NCI-H1694 treated with DMSO at 0.1 percent for 48 hours (cell line): ENCODE data around the gene FOXJ1.
A peak's percentile ranks its signal among the peaks of the same experiment; 100 is the strongest.

Experiments
- DNase-seq: peaks from one replicate; lab custom pipeline; 2025; lab: John Stamatoyannopoulos, UW

Gene FOXJ1

GRCh38 chr17:76160896-76161528 is 20.0 kb upstream of the FOXJ1 start:
- no peak for DNase-seq

- DNase-seq, result no peak
Measured at GRCh38 chr17:76159157-76159556, 18.1 kb upstream of the FOXJ1 start.

- no peak for DNase-seq
Measured at GRCh38 chr17:76157759-76158158, 16.7 kb upstream of the FOXJ1 start.

- no peak for DNase-seq
Measured at GRCh38 chr17:76156662-76156991, 15.6 kb upstream of the FOXJ1 start.

- no peak for DNase-seq
Measured at GRCh38 chr17:76155988-76156661, 15.1 kb upstream of the FOXJ1 start.

GRCh38 chr17:76154936-76155845 is 14.1 kb upstream of the FOXJ1 start:
- DNase-seq, result no peak

- DNase-seq, result no peak
Measured at GRCh38 chr17:76154292-76154691, 13.2 kb upstream of the FOXJ1 start.

- no peak for DNase-seq
Measured at GRCh38 chr17:76153640-76154039, 12.6 kb upstream of the FOXJ1 start.

GRCh38 chr17:76153202-76153601 is 12.2 kb upstream of the FOXJ1 start:
- no peak for DNase-seq

- DNase-seq, result no peak
Measured at GRCh38 chr17:76152591-76152990, 11.5 kb upstream of the FOXJ1 start.

- DNase-seq, result no peak
Measured at GRCh38 chr17:76151896-76152454, 10.9 kb upstream of the FOXJ1 start.

GRCh38 chr17:76150712-76151622 is 9.9 kb upstream of the FOXJ1 start:
- DNase-seq, result no peak

GRCh38 chr17:76149214-76149613 is 8.2 kb upstream of the FOXJ1 start:
- no peak for DNase-seq

- no peak for DNase-seq
Measured at GRCh38 chr17:76148015-76148326, 6.9 kb upstream of the FOXJ1 start.

- peak; percentile 54 for DNase-seq
Measured at GRCh38 chr17:76147211-76148014, 6.4 kb upstream of the FOXJ1 start.

- DNase-seq, result no peak
Measured at GRCh38 chr17:76146053-76146851, 5.2 kb upstream of the FOXJ1 start.

GRCh38 chr17:76145231-76146052 is 4.4 kb upstream of the FOXJ1 start:
- no peak for DNase-seq

- DNase-seq, result no peak
Measured at GRCh38 chr17:76142585-76143041, 1.6 kb upstream of the FOXJ1 start.

- DNase-seq, result no peak
Measured at GRCh38 chr17:76142039-76142584, 1.1 kb upstream of the FOXJ1 start.
